HepG2 (cell line): Measurements from ENCODE around the gene ZSCAN1. TPM values are rescaled to one million over a fixed set of nuclear protein-coding genes. Genes with fewer than 3 reads are reported as not detected.
A peak's percentile ranks its signal among the peaks of the same experiment; 100 is the strongest.

ENCODE experiments used
- ARNT2 ChIP-seq: sonication (generic); formaldehyde crosslinking; IDR thresholded peaks from 2 replicates; pipeline ENCODE4 v1.8.0; 2022; ENCODE audit warnings: mild to moderate bottlenecking, low read depth, missing genetic modification reagents, moderate library complexity
- CBX1 ChIP-seq: IDR thresholded peaks from one replicate; pipeline ENCODE4 v1.6.1; 2016; ENCODE audit warnings: antibody characterized with exemption, low read depth
- CCAR2 ChIP-seq: fragments of 200-400 bp; formaldehyde crosslinking; optimal IDR thresholded peaks from 2 replicates; pipeline ENCODE3; 2018; ENCODE audit warnings: low read depth, mild to moderate bottlenecking, low read length, moderate library complexity
- CENPT ChIP-seq: sonication (generic); formaldehyde crosslinking; IDR thresholded peaks from 2 replicates; pipeline ENCODE4 v1.8.0; 2022; ENCODE audit warnings: low read depth, mild to moderate bottlenecking, moderate library complexity, missing genetic modification reagents
- DMTF1 ChIP-seq: sonication (generic); formaldehyde crosslinking; IDR thresholded peaks from 2 replicates; pipeline ENCODE4 v1.4.0; 2020; ENCODE audit warnings: mild to moderate bottlenecking, missing genetic modification reagents
- FLYWCH1 ChIP-seq: sonication (generic); formaldehyde crosslinking; IDR thresholded peaks from 2 replicates; pipeline ENCODE4 v1.8.1; 2023; ENCODE audit warnings: mild to moderate bottlenecking, missing genetic modification reagents
- KAT2B ChIP-seq: fragments of 150-350 bp; IDR thresholded peaks from 2 replicates; pipeline ENCODE4 v1.6.1; 2014; ENCODE audit warnings: low read depth, low read length, borderline replicate concordance
- KDM4B ChIP-seq: sonication (generic); formaldehyde crosslinking; IDR thresholded peaks from 2 replicates; pipeline ENCODE4 v1.4.0; 2020; ENCODE audit warnings: missing genetic modification reagents
- NKX3-1 ChIP-seq: sonication (generic); formaldehyde crosslinking; IDR thresholded peaks from 2 replicates; pipeline ENCODE4 v1.5.0; 2020; ENCODE audit warnings: missing genetic modification reagents
- POLR2AphosphoS5 ChIP-seq: IDR thresholded peaks from 2 replicates; pipeline ENCODE4 v1.6.1; 2012; ENCODE audit warnings: low read depth, low read length
- RFX1 ChIP-seq: fragments of 450-650 bp; IDR thresholded peaks from 2 replicates; pipeline ENCODE4 v1.6.1; 2017
- RFX5 ChIP-seq: IDR thresholded peaks from 2 replicates; pipeline ENCODE4 v1.6.1; 2011; ENCODE audit warnings: low read depth, low read length, improper control_type of control experiment
- SP2 ChIP-seq: sonication (generic); formaldehyde crosslinking; IDR thresholded peaks from 2 replicates; pipeline ENCODE4 v1.5.1; 2020; ENCODE audit warnings: mild to moderate bottlenecking, missing genetic modification reagents
- SRSF1 ChIP-seq: fragments of 200-400 bp; formaldehyde crosslinking; optimal IDR thresholded peaks from 2 replicates; pipeline ENCODE3; 2017; ENCODE audit warnings: mild to moderate bottlenecking, low read depth, low read length, moderate library complexity
- STAG1 ChIP-seq: sonication (generic); formaldehyde crosslinking; IDR thresholded peaks from 2 replicates; pipeline ENCODE4 v1.4.0; 2020; ENCODE audit warnings: missing genetic modification reagents
- TAF15 ChIP-seq: fragments of 200-400 bp; formaldehyde crosslinking; IDR thresholded peaks from one replicate; pipeline ENCODE4 v1.6.1; 2018; ENCODE audit warnings: mild to moderate bottlenecking, low read depth, low read length; ENCODE audit not compliant: poor library complexity, severe bottlenecking
- TBP ChIP-seq: sonication (generic); formaldehyde crosslinking; IDR thresholded peaks from 2 replicates; pipeline ENCODE4 v1.5.0; 2020; ENCODE audit warnings: missing genetic modification reagents
- TBX3 ChIP-seq: fragments of 450-650 bp; IDR thresholded peaks from 2 replicates; pipeline ENCODE4 v1.6.1; 2017; ENCODE audit warnings: antibody characterized with exemption, mild to moderate bottlenecking, inconsistent platforms, borderline replicate concordance
- ZFP1 ChIP-seq: IDR thresholded peaks from 2 replicates; pipeline ENCODE4 v1.6.1; 2016
- ZFP82 ChIP-seq: sonication (generic); formaldehyde crosslinking; IDR thresholded peaks from 2 replicates; pipeline ENCODE4 v1.5.1; 2020; ENCODE audit warnings: mild to moderate bottlenecking, missing genetic modification reagents, borderline replicate concordance
- ZNF431 ChIP-seq: sonication (generic); formaldehyde crosslinking; IDR thresholded peaks from 2 replicates; pipeline ENCODE4 v1.9.0; 2022; ENCODE audit warnings: missing genetic modification reagents, low read depth, mild to moderate bottlenecking, borderline replicate concordance
- ZNF572 ChIP-seq: sonication (generic); formaldehyde crosslinking; IDR thresholded peaks from 2 replicates; pipeline ENCODE4 v1.5.1; 2020; ENCODE audit warnings: mild to moderate bottlenecking, missing genetic modification reagents
- ZNF777 ChIP-seq: sonication (generic); formaldehyde crosslinking; IDR thresholded peaks from 2 replicates; pipeline ENCODE4 v1.4.0; 2020; ENCODE audit warnings: missing genetic modification reagents
- polyA plus RNA-seq, 8 experiments: library from polyadenylated mRNA; depleted of rRNA in 3 of 8; stranded (reverse) in 7 of 8; unstranded in 1 of 8; fragments of >200 nt; fragmentation: Illumina TruSeq in 4 of 8; extraction: Trizol in 4 of 8; gene quantifications; 2 replicates each; pipeline versions ENCODE4 v1.2.1 to v1.2.3, GENCODE V29; 2011 to 2016; ENCODE audit warnings: low read depth in 4 of 8, missing spikeins in 1 of 8, mixed read lengths in 1 of 8; ENCODE audit not compliant: insufficient read depth in 1 of 8
- total RNA-seq, 5 experiments: library from RNA; depleted of rRNA; stranded (reverse); fragments of >200 nt; fragmentation: Illumina TruSeq; extraction: Trizol; gene quantifications; 2 replicates each; pipeline ENCODE4 v1.2.3, GENCODE V29; 2016; ENCODE audit warnings: low read depth in 1 of 5
- TF ChIP-seq, protein P1 (sequence below): sonication (generic); formaldehyde crosslinking; IDR thresholded peaks from 2 replicates; pipeline ENCODE4 v1.8.0; 2022; ENCODE audit warnings: mild to moderate bottlenecking, missing genetic modification reagents
- TF ChIP-seq, protein P2 (sequence below): sonication (generic); formaldehyde crosslinking; IDR thresholded peaks from 2 replicates; pipeline ENCODE4 v1.8.1; 2023; ENCODE audit warnings: mild to moderate bottlenecking, inconsistent platforms, moderate library complexity, missing genetic modification reagents, borderline replicate concordance

Gene ZSCAN1
- total and polyA plus RNA-seq, 2 of the 13 experiments (the other 11 are each of a cell fraction or from before 2014, with no cell fraction given): not detected

DNA sequence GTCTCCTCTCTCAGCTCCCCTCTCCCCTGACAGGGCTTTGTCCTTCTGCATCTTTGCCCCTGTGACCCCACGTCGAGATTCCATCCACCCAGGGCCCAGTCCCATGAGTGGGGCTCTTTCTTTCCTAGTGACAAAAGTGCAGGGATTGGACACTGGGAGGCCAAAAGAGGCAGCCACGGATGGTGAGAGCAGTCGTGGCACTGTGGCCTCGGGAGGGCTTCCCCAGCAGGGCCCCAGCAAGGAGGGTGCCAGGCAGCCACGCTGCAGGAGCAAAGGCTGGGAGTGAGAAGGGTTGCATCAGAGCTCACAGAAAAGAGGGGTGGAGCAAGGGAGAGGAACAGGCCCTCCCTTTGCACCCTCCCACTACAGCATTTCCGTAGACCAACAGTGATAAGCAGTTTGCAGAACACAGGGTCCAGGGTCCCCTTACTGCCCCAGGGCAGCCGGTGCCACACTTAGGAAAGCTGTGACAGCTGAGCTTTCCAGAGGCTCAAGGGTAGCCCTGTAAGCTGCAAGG is 4.9 kb downstream of the ZSCAN1 start (continued):
- TF ChIP-seq ZNF777 (CRISPR knock-in tag) (0 out of 2 replicates have a peak, but pooled peaks have one; percentile 20), RFX1 (no peak), KAT2B (no peak), TBX3 (no peak), FLYWCH1 (CRISPR knock-in tag) (no peak), ZNF431 (no peak), ZFP82 (CRISPR knock-in tag) (no peak), TBP (CRISPR knock-in tag) (no peak), CENPT (CRISPR knock-in tag) (no peak), RFX5 (no peak), KDM4B (CRISPR knock-in tag) (no peak), DMTF1 (CRISPR knock-in tag) (no peak), STAG1 (CRISPR knock-in tag) (no peak), ARNT2 (CRISPR knock-in tag) (no peak), NKX3-1 (CRISPR knock-in tag) (no peak), ZNF572 (CRISPR knock-in tag) (no peak), SRSF1 (no peak), SP2 (CRISPR knock-in tag) (no peak), TAF15 (no peak), POLR2AphosphoS5 (no peak), CBX1 (no peak), CCAR2 (no peak), ZFP1 (no peak)
- TF ChIP-seq, protein P1, sequence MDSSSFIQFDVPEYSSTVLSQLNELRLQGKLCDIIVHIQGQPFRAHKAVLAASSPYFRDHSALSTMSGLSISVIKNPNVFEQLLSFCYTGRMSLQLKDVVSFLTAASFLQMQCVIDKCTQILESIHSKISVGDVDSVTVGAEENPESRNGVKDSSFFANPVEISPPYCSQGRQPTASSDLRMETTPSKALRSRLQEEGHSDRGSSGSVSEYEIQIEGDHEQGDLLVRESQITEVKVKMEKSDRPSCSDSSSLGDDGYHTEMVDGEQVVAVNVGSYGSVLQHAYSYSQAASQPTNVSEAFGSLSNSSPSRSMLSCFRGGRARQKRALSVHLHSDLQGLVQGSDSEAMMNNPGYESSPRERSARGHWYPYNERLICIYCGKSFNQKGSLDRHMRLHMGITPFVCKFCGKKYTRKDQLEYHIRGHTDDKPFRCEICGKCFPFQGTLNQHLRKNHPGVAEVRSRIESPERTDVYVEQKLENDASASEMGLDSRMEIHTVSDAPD: no peak
- TF ChIP-seq, protein P2, sequence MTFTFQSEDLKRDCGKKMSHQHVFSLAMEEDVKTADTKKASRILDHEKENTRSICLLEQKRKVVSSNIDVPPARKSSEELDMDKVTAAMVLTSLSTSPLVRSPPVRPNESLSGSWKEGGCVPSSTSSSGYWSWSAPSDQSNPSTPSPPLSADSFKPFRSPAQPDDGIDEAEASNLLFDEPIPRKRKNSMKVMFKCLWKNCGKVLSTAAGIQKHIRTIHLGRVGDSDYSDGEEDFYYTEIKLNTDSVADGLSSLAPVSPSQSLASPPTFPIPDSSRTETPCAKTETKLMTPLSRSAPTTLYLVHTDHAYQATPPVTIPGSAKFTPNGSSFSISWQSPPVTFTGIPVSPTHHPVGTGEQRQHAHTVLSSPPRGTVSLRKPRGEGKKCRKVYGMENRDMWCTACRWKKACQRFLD (CRISPR knock-in tag): no peak
